GM19023 (cell line): ENCODE results near the gene CLK3.

Source experiments
- ATAC-seq: cut with Tn5 transposase; IDR thresholded peaks from one replicate; pipeline ENCODE4 v1.9.1; 2021; ENCODE audit warnings: mild to moderate bottlenecking, moderate library complexity; ENCODE audit not compliant: unreplicated experiment

CLK3 gene

GRCh38 chr15:74603026-74603788 is 12.4 kb upstream of the CLK3 start:
- no peak for ATAC-seq

- ATAC-seq, result no peak
Observed at GRCh38 chr15:74603789-74604705, 11.6 kb upstream of the CLK3 start.

GRCh38 chr15:74604983-74605794 is 10.4 kb upstream of the CLK3 start:
- no peak for ATAC-seq

GRCh38 chr15:74605795-74606150 is 9.9 kb upstream of the CLK3 start:
- no peak for ATAC-seq

GRCh38 chr15:74608786-74609185 is 6.8 kb upstream of the CLK3 start:
- ATAC-seq, result no peak

- no peak for ATAC-seq
Observed at GRCh38 chr15:74609938-74610301, 5.7 kb upstream of the CLK3 start.

- ATAC-seq, result no peak
Observed at GRCh38 chr15:74610302-74610951, 5.2 kb upstream of the CLK3 start.

- ATAC-seq, result no peak
Observed at GRCh38 chr15:74611341-74611740, 4.3 kb upstream of the CLK3 start.

- ATAC-seq, result no peak
Observed at GRCh38 chr15:74611834-74612233, 3.8 kb upstream of the CLK3 start.

- ATAC-seq, result no peak
Observed at GRCh38 chr15:74612677-74613076, 3.0 kb upstream of the CLK3 start.

GRCh38 chr15:74613089-74613952 is 2.3 kb upstream of the CLK3 start:
- no peak for ATAC-seq

- ATAC-seq, result no peak
Observed at GRCh38 chr15:74613953-74614743, 1.5 kb upstream of the CLK3 start.

- ATAC-seq, result peak; percentile 37
Observed at GRCh38 chr15:74614744-74615507, 710 bp upstream of the CLK3 start.

GRCh38 chr15:74616366-74616939 is 817 bp downstream of the CLK3 start:
- no peak for ATAC-seq

GRCh38 chr15:74616996-74617395 is 1.4 kb downstream of the CLK3 start:
- no peak for ATAC-seq

GRCh38 chr15:74618841-74619596 is 3.4 kb downstream of the CLK3 start:
- no peak for ATAC-seq

- ATAC-seq, result no peak
Observed at GRCh38 chr15:74619916-74620635, 4.4 kb downstream of the CLK3 start.
